ENCODE measurements around the gene KCNJ6. TPM values are rescaled to one million over a fixed set of nuclear protein-coding genes. Genes with fewer than 3 reads are reported as not detected.

The KCNJ6 gene
- total RNA-seq, 1 donor from 2014 or later = not detected

GRCh38 chr21:37868446-37869295 lies 47.6 kb downstream of the KCNJ6 start:
- DNase-seq (ENCODE audit: low spot score) = no peak
- ATAC-seq = no peak

- peak; percentile 49 for ATAC-seq
Observed at GRCh38 chr21:37866027-37866426, 50.2 kb downstream of the KCNJ6 start.

GRCh38 chr21:37865156-37865555 lies 51.1 kb downstream of the KCNJ6 start:
- DNase-seq (ENCODE audit: low spot score) (no peak), ATAC-seq (no peak)

More at GRCh38 chr21:37866027-37866426, 50.2 kb downstream of the KCNJ6 start:
- no peak for DNase-seq (ENCODE audit: low spot score)

- no peak for DNase-seq (ENCODE audit: low spot score)
- no peak for ATAC-seq
Observed at GRCh38 chr21:37863842-37864241, 52.4 kb downstream of the KCNJ6 start.

- ATAC-seq (peak; percentile 73), DNase-seq (ENCODE audit: low spot score) (no peak)
Observed at GRCh38 chr21:37862536-37862935, 53.7 kb downstream of the KCNJ6 start.

GRCh38 chr21:37861561-37861960 lies 54.7 kb downstream of the KCNJ6 start:
- ATAC-seq (no peak), DNase-seq (ENCODE audit: low spot score) (no peak)

- DNase-seq (ENCODE audit: low spot score) = no peak
Observed at GRCh38 chr21:37860416-37860815, 55.8 kb downstream of the KCNJ6 start.

GRCh38 chr21:37855647-37856625 lies 60.3 kb downstream of the KCNJ6 start:
- ATAC-seq (no peak), DNase-seq (ENCODE audit: low spot score) (no peak)

More at GRCh38 chr21:37860416-37860815, 55.8 kb downstream of the KCNJ6 start:
- ATAC-seq = no peak

- no peak for ATAC-seq
- no peak for DNase-seq (ENCODE audit: low spot score)
Observed at GRCh38 chr21:37855271-37855646, 61.0 kb downstream of the KCNJ6 start.

GRCh38 chr21:37849506-37850102 lies 66.7 kb downstream of the KCNJ6 start:
- DNase-seq (ENCODE audit: low spot score) (no peak), ATAC-seq (no peak)

- ATAC-seq (no peak), DNase-seq (ENCODE audit: low spot score) (no peak)
Observed at GRCh38 chr21:37848721-37849490, 67.4 kb downstream of the KCNJ6 start.

GRCh38 chr21:37845535-37845934 lies 70.7 kb downstream of the KCNJ6 start:
- ATAC-seq (peak; percentile 84), DNase-seq (ENCODE audit: low spot score) (peak; percentile 65)

- ATAC-seq (no peak), DNase-seq (ENCODE audit: low spot score) (no peak)
Observed at GRCh38 chr21:37843191-37843590, 73.1 kb downstream of the KCNJ6 start.

- ATAC-seq (peak; percentile 47), DNase-seq (ENCODE audit: low spot score) (no peak)
Observed at GRCh38 chr21:37842163-37842919, 73.9 kb downstream of the KCNJ6 start.

- no peak for ATAC-seq
- no peak for DNase-seq (ENCODE audit: low spot score)
Observed at GRCh38 chr21:37837381-37837780, 78.9 kb downstream of the KCNJ6 start.

- no peak for ATAC-seq
- DNase-seq (ENCODE audit: low spot score) = no peak
Observed at GRCh38 chr21:37835481-37835880, 80.8 kb downstream of the KCNJ6 start.

- ATAC-seq (no peak), DNase-seq (ENCODE audit: low spot score) (no peak)
Observed at GRCh38 chr21:37833301-37833700, 83.0 kb downstream of the KCNJ6 start.

GRCh38 chr21:37829447-37829846 lies 86.8 kb downstream of the KCNJ6 start:
- DNase-seq (ENCODE audit: low spot score) = no peak
- ATAC-seq = peak; percentile 57

GRCh38 chr21:37828991-37829390 lies 87.3 kb downstream of the KCNJ6 start:
- ATAC-seq (no peak), DNase-seq (ENCODE audit: low spot score) (no peak)

GRCh38 chr21:37828556-37828955 lies 87.7 kb downstream of the KCNJ6 start:
- ATAC-seq (no peak), DNase-seq (ENCODE audit: low spot score) (no peak)
